GM20000 (cell line): Measurements from ENCODE around the gene MRPL19.
"Not testable (repeated sequence)": the region's sequence is repeated elsewhere in the genome, so short reads cannot be mapped to it uniquely, and the experiment has no call there.

ENCODE experiments used
- DNase-seq: peaks from one replicate; pipeline ENCODE4 v3.0.0; 2012; ENCODE audit warnings: low spot score
- CTCF ChIP-seq: IDR thresholded peaks from 2 replicates; pipeline ENCODE4 v1.5.1; 2012; ENCODE audit warnings: mild to moderate bottlenecking, control low read depth; ENCODE audit errors: extremely low read depth, missing control alignments

MRPL19 gene

GRCh38 chr2:75667884-75668283 lies 21.3 kb downstream of the MRPL19 start:
- DNase-seq = no peak
- no peak for TF ChIP-seq CTCF

- not testable (repeated sequence) for DNase-seq
Measured at GRCh38 chr2:75675423-75675822, 28.8 kb downstream of the MRPL19 start.

GRCh38 chr2:75675908-75676307 lies 29.3 kb downstream of the MRPL19 start:
- no peak for DNase-seq
- TF ChIP-seq CTCF = no peak

DNA sequence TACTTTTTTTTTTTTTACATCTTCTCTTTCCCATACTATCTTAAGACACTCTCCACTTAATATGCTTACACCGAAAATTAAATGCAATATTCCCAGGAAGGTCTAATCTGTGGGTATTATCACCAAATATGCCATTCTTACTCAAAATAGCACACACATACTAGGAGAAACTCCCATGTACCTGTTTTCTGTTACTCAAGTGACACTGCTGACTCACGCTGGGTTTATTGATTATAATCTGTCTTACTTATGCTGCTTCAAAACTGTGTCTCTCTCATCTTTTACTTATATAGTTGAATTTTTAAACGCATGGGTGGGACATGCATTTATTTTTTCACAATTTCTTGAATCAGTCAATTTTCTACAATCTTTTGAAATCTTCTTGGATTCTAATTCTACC lies 29.9 kb downstream of the MRPL19 start:
- no peak for DNase-seq
- no peak for TF ChIP-seq CTCF

- TF ChIP-seq CTCF = no peak
Measured at GRCh38 chr2:75679556-75679955, 33.0 kb downstream of the MRPL19 start.

GRCh38 chr2:75680402-75680801 lies 33.8 kb downstream of the MRPL19 start:
- no peak for TF ChIP-seq CTCF

More at GRCh38 chr2:75679556-75679955, 33.0 kb downstream of the MRPL19 start:
- no peak for DNase-seq

DNA sequence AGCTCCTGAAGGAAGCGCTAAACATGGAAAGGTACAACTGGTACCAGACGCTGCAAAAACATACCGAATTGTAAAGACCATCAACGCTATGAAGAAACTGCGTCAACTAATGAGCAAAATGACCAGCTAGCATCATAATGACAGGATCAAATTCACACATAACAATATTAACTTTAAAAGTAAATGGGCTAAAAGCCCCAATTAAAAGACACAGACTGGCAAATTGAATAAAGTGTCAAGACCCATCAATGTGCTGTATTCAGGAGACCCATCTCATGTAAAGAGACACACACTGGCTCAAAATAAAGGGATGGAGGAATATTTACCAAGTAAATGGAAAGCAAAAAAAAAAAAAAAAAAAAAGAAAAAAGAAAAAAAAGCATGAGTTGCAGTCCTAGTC lies 36.8 kb downstream of the MRPL19 start:
- DNase-seq = not testable (repeated sequence)

More at GRCh38 chr2:75680402-75680801, 33.8 kb downstream of the MRPL19 start:
- DNase-seq = no peak

DNA sequence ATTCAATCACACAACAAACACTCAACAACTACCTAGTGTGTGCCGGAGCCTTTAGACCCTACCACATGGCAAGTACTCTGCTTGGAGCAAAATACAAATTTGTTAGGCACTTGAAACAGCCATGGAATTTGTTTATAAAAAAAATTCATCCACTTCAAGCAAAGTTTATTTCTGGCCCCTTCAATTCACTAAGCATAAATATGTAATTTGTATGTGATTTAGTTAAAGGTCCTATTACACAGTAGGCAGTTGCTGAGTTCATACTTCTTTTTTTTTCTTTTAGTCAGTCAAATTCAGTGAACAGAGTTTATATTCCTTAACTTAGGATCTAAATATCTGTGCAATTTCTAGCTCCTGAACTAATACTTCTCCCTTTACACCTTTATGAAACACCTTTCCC lies 41.6 kb downstream of the MRPL19 start:
- no peak for DNase-seq
- TF ChIP-seq CTCF = no peak

DNA sequence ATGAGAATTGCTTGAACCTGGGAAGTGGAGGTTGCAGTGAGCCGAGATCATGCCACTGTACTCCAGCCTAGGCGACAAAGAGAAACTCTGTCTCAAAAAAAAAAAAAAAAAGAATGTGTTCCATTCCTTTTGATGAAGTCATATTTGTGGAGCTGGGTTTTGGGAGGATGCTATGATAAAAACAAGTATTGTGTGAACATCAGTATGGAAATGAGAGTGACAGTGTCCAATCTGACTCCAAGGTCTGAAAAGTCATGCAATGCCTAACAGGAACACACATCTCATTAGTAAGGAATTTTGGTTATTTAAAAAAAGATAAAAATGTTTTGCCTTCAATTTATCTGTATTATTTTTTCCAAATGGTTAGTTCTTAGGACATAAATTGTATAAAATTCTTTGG lies 52.3 kb downstream of the MRPL19 start:
- DNase-seq = no peak

More for the DNA sequence above, 52.3 kb downstream of the MRPL19 start:
- no peak for TF ChIP-seq CTCF
